HG03520 (cell line): ENCODE measurements around the gene WDR37.

ENCODE experiments used
- ATAC-seq: cut with Tn5 transposase; IDR thresholded peaks from one replicate; pipeline ENCODE4 v1.9.1; 2021; ENCODE audit warnings: mild to moderate bottlenecking, moderate library complexity; ENCODE audit not compliant: unreplicated experiment

Gene WDR37

DNA sequence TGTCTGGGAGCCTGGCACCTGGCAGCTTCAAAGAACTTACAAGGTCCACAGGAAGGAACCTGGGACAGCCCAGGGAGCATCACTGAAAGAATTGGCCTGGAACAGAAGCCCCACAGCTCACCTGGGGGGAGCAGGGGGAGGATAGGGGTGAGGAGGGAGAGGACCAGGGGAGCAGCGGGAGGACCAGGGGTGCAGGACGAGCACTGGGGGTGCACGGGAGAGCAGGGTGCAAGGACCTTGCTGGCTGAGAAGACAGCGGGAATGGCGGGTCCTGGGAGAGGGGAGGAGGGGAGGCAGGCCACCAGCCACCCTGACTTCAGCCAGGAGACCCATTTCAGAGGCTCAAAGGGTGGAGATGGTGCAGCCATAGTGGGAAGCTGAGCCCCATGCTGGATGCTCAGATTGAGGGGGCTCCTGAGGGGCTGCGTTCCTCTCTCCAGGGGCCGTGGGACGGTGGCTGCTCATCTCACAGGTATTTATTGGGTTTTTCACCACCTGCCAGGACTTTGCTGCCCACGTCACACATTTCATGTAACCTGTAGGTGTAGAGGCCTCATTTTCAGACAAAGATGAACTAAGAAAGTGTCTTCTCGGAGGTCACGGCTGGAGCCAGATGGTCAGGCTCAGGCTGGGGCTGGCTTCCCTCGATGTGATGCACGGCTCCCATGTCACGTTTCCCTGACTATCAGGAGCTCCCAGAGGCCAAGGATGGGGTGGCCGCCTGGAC lies 110.1 kb downstream of the WDR37 start:
- ATAC-seq, result no peak

DNA sequence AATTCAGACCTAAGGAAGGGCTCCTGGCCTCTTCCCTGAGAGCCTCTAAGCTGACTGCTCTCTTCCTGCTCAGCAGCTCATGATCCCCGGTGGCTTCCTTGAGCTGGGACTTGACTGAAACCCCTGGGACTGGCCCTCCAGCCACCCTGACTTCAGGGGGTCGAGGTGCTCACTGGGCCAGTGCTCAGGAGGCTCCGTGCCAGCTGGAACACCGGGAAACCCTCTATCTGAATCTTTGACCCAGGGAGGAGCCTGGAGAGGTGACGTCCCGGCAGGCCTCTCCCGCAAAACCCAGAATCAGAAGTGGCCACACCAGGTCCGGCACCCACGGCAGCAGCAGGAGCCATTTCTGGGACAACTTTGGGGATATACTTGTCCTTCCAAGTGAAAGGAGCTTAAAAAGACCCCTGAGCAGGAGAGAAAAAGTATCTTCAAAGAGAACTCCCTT lies 110.7 kb downstream of the WDR37 start:
- no peak for ATAC-seq

DNA sequence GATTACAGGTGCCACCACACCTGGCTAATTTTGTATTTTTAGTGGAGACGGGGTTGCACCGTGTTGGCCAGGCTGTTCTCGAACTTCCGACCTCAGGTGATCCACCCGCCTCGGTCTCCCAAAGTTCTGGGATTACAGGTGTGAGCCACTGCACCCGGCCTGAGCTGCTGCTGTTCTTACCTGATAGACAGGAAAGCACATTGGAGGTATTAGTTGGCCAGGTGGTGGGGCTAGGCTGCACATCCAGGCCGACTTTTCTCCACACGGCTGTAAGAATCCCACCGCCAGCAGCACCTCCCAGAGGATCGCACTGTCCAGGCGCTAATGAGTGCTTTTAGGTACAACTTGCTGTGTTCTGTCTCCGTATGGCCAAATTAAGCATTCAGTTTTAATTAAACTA lies 112.6 kb downstream of the WDR37 start:
- ATAC-seq, result no peak

DNA sequence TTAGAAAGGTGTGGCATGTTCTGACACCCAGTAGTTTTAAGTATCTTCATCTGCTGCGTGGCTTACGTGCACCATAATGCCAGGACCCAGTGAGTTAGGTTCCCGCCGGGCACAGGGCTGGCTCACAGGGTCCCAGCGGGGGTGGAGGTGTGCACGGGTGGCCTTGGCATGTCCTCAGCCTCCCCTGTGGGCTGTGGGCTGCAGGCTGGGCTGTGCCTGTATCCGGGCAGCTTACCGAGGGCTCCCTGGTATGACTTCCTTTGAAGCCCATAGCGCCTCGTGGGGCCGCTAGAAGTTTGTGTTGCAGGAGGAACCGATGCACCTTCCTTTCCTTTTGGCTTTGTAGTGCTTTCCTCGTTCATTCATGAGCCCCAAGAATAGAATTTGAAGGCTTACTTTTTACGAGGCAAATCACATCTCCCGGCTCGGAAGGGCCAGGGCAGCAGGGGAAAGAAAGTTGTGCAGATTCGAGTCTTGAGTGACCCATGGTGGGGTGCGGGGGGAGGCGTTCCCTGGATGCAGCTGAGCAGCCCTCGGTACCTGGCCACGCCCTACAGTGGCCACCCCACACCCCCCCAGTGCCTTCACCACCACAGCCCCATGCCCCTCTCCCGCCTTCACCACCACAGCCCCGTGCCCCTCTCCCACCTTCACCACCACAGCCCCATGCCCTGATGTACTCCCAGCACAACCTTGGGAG lies 113.2 kb downstream of the WDR37 start:
- ATAC-seq, result no peak

DNA sequence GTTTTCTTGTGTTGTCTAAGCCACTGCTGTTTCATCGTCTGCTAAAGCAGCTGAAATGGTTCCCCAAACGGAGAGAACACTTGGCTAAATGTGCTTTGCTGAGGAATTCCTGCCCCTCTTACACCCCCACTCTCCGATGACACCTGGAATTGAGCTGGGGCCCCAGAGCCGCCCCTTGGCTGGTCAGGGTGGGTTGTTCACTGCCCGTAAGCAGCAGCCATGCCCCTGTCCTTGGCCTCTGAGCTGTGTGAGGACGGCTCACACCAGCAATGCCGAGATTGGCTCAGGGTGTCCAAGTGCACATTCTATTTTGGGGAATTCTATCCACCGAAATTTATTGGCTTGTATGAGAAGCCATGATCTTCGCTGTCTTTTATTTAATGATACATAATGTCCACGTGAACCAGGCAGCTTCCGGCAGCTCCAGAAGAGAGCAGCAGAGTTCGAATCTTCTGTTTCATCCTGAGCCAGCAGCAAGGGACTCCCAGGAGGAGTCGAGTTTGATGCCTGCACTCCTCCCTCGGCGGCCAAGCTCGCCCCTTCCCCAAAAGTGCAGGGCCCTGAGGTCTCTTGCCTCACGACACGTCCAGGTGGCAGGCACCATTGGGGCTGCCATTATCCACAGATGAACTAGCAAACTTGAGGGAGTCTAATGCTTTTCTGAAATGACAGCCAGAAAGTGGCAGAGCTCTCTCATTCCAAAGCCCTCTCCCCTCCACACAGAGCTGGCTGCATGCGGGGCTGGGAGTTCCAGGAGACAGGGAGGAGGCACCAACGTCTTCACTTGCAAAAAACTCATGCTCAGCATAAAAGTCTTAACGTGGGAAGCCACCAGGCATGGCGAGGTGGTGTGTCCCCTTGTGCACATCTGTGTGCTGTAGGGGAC lies 114.0 kb downstream of the WDR37 start:
- no peak for ATAC-seq

DNA sequence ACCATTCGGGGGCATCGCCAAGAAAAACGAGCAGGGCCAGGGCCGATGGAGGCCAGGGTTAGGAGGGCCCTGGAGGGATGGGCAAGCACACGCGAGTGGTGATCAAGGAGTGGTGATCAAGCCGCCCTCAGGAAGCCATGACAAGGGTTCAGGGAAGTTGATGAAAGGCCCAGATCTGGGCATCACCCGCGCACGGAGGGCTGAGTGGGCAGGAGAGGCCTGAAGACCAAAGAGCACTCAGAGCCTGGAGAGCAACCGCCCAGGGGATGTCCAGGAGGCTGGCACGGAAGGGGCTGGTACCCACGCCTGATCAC lies 114.6 kb downstream of the WDR37 start:
- no peak for ATAC-seq

DNA sequence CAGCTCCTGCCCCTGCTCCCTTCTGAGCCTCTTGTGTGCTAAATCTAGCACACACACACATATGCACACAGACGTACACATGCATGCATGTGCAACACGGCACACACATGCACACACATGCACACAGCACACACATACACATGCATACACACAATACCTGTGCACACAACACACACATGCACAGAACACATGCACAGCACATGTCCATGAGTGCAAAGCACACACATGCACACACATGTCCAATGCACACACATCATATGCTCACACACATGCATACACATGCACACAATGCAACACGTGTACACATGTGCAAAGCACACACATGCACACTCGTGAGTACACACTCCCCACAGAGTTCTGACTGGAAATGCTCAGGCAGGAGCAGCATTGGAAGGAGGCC lies 115.0 kb downstream of the WDR37 start:
- ATAC-seq, result no peak

DNA sequence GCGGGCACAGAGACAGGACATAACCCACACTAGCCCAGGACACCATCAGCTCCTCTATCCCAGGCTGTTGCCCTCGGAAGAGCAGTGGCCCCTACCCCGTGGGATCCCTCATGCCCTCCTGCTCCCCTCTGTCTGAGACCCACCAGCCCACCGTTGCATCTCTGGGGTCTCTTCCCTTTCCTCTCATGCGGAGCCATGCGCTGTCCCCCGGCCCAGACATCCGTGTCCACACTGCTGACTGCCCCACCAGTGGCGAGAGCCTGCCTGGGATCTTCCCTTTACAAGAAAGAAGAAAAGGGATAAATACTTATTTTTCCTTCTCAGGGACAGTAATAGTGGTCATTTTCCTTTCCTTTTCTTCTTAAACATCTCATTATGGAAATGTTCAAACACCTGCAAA lies 115.4 kb downstream of the WDR37 start:
- no peak for ATAC-seq

DNA sequence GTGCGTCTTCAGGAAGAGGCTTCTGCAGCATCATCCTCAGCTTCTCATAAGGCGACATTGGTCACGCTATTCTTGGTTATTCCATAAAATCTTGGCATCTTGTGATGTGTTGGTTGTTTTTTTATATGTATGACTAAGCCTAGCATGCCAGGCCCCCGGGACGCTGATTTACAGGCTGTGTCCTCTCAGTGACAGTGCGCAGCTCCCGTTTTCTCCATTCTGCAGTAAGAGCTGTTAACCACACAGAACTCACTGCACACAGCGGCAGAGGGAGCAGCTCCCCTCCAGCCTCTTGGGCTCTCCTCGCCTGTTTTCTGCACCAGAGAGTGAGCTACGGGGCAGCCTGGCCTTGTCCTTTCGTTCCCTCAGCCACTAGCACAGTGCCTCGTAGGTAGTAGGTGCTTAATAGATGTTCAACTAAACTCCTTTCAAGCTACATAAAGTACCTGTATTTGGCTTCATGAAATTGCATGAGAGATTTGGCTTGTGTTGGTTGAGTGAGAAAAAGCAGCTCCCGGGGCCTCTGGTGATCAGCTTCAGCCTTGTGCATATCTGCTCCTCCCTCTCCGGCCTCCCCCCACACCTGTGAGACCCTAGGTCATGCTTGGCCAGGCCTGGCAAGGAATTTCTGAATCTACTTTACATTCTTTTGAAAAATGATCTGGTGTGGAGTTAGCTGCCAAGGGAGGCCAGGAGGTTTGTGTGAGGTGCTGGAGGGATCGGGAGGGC lies 116.2 kb downstream of the WDR37 start:
- no peak for ATAC-seq

DNA sequence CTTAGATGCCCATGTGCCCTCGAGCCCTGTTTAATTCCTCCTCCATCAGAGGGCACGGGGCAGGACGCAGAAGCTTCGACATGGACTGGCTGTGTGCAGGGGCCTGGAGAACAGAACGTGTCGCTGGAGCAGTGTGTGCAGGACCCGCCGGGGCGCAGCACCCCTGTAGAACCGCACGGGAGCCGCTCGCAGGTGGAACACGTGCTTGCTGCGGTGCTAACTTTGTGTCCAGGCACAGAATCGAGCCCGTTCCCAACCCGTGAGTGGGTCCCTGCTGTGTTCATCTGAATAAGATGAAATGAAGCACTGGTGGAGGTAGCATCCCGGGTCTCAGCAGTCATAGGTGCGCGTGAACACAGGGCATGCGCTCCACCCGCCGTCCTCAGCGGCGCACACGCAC lies 116.9 kb downstream of the WDR37 start:
- ATAC-seq, result no peak

DNA sequence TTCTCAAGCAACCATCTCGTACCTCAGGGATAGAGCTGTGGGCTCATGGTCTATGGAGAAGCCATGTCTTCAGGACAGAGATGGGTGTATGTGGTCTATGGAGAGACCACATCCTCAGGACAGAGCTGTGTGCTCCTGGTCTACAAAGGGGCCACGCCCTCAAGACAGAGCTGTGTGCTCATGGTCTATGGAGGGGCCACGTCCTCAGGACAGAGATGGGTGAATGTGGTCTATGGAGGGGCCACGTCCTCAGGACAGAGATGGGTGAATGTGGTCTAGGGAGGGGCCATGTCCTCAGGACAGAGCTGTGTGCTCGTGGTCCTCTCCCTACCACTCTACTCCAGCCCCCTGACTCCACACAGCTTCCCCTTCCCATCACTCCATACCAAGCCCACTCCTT lies 117.8 kb downstream of the WDR37 start:
- no peak for ATAC-seq

DNA sequence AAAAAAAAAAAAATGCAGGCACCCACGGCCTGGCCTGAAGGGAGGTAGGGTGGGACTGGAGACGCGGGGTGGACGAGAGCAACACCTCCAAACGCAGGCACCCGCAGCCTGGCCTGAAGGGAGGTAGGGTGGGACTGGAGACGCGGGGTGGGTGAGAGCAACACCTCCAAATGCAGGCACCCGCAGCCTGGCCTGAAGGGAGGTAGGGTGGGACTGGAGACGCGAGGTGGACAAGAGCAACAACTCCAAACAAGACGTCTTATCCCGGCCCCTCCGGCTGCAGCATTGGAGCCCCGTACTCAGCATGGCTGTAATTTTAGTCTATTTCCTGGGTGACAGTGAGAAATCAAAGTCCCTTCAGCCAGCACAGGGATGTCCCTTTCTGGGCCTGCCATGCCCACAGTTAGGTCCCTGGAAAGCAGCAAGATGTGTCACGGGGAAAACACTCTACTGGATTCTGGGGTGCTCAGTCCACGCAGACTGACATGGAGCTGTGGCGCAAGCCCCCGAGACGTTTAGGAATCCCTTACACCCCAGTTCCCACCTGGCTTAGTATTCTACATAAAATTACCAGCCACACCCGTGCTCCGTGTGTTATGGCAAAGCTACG lies 119.9 kb downstream of the WDR37 start:
- ATAC-seq, result no peak

DNA sequence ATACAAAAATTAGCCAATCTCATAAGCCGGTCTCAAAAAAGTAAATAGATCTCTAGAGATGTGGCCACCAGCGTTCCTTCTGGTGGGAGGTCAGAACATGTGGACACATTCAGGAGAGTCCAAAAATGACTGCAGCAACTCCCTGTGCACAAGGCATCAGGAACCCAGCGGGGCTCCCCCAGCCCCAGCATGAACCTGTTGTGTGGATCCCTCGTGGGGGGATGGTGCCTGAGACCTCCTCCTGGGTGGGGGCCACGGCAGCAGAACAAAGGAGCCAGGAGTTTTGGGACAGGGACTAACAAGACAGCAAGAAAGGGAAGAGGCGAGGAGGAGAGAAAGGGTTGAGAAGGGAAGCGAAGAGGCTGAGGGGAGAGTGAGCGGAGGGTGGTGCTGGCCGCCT lies 121.8 kb downstream of the WDR37 start:
- ATAC-seq, result no peak

DNA sequence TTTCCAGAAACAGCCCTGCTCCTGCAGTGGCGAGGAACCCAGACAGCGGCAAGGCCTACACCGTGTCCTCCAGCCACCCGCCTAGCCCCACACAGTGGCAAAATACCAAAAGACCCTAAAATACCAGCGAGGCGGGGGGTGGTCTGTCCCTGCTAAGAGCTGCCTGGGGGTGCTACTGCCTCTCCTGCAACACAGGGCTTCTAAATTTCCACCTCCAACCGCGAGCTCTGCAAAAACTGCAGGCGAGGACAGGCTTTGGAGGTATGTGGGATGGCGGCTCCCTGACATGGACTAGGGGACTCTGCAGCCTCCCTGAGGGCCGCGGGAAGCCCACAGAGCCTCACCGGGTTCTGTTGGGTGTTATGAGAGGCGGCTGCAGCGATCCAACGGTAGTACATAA lies 122.3 kb downstream of the WDR37 start:
- ATAC-seq, result no peak

DNA sequence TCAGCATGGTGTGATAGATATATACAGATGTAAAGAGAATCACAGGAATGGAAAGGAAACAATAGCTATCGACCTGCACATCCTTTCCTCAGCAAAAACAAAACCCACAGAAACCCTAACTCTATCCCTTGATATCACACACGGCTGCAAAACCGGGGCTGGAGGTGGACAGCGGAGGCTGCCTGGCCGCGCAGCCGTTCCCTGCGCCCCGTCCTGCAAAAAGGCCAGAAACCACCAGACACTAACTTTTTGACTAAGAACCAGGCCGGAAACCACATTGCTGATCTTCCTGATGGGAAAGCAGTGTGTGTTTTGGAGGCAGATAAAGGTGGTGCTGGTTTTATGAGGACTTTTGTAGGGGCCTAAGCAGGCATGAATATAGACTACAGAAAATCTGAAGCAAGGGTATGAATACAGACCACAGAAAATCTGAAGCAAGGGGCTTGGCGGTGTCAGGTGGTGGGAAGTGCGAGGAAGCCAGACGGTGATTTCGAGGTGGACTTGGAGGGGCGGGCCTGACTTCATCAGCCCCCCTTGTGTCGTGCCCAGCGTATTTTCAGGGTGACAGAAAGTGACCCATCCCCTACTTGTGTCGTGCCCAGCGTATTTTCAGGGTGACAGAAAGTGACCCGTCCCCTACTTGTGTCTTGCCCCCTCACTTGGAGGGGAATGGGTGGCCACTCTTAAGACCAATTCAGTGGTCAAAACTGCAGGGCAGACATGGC lies 123.3 kb downstream of the WDR37 start:
- ATAC-seq, result no peak

DNA sequence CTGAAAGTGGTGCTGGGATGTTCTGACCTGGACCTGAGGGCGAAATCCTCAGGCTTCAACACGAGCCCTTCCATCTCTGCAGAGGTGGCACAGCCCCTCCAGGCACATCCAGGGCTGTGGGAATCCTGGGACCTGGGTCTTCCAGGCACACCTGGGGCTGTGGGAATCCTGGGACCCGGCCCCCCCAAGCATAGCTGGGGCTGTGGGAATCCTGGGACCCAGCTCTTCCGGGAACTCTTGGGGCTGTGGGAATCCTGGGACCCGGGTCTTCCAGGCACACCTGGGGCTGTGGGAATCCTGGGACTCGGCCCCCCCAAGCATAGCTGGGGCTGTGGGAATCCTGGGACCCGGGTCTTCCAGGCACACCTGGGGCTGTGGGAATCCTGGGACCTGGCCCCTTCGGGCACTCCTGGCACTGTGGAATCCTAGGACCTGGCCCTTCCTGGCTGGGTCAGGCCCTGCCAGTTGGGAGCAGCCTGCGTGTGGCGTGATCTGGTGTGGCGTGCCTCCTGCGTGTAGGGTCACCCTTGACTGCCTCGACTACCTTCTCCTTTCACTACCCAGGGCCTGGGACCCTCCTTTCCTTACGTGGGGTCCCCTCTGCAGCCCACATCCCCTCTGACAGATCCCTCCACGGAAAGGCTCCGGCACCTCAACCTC lies 124.0 kb downstream of the WDR37 start:
- ATAC-seq, result no peak

DNA sequence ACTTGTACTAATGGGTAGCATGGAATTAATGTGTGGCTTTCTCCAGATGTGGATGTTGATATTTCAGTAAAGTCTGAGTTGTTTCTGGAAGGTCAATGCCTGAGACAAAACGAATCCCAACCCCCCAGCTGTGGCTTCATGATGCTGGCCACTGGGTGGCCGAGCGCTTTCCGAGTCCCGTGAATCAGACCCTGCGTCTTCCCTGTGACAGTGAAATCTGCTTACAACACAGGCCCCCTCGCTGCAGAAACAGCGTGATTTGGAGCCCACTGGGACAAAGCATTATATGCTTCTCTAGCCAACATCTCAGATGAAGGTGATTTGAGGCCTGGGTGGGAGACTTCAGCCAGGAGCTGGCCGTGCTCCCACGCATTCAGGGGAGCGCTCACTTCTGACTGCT lies 124.7 kb downstream of the WDR37 start:
- ATAC-seq, result no peak
